Measurements from ENCODE around the gene EPB41L4A. TPM values are rescaled to one million over a fixed set of nuclear protein-coding genes. Genes with fewer than 3 reads are reported as not detected.
A peak's percentile ranks its signal among the peaks of the same experiment; 100 is the strongest.
"Not testable (repeated sequence)": the region's sequence is repeated elsewhere in the genome, so short reads cannot be mapped to it uniquely, and the experiment has no call there.

The EPB41L4A gene
- total and polyA plus RNA-seq, 4 donors, result 23.4 to 67.5 (median 40.4) TPM

DNA sequence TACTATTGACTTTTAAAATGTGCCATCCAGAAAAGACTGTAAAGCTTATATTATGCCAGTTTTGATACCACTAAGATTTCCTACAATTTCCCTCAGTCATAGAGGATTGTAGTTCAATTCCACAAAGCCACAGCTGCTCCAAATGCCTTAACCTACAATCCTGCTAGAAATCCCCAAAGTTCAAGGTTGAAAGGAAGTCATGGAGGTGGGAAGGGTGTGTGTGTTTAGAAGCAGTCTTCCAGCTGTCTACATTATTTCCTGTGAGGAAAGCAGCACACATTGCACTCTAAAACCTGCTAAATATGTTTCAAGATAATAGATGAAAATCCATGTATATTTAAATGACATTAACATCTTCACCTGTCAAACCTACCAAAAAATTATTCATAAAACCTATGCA is 11.8 kb downstream of the EPB41L4A start:
- H3K9me3 ChIP-seq (ENCODE audit: control insufficient read depth, insufficient read depth, low read length), result no peaks in the 10 kb centered on the region
- no peaks in the 10 kb centered on the region for H3K27me3 ChIP-seq (ENCODE audit: control insufficient read depth, insufficient read depth, low read length)
- H3K4me3 ChIP-seq (ENCODE audit: low read depth, low read length), result no peak overlapping the region
- H3K27ac ChIP-seq (ENCODE audit: low read depth, low read length), result no peak overlapping the region
- H3K36me3 ChIP-seq (ENCODE audit: control insufficient read depth, insufficient read depth, low read length), result no peaks in the 10 kb centered on the region
- no peaks in the 10 kb centered on the region for H3K4me1 ChIP-seq (ENCODE audit: control insufficient read depth, insufficient read depth, low read length)
- no peak for DNase-seq (ENCODE audit: low read depth in 4 of 6, low spot score in 6 of 6)

DNA sequence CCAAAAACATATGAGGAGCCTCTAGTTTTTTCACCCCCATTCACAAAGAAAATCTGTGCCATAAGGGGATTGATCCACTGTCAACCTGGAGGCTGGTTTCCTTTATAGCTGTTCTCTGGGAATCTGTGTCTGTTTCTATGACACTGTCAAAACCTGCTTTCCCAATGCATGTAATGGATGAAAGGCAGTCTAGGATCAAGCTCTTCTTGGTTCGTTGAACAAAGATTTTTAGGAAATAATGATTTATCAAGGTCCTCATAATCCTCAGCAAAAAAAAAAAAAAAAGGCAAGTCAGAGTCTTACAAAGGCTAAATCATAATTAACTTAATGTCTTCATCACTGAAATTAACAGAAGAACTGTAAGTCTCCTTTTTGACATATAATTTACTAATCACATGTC is 16.0 kb downstream of the EPB41L4A start:
- no peak for DNase-seq (ENCODE audit: low read depth in 4 of 6, low spot score in 6 of 6)
- no peaks in the 10 kb centered on the region for H3K9me3 ChIP-seq (ENCODE audit: control insufficient read depth, insufficient read depth, low read length)
- H3K36me3 ChIP-seq (ENCODE audit: control insufficient read depth, insufficient read depth, low read length), result no peaks in the 10 kb centered on the region
- H3K4me3 ChIP-seq (ENCODE audit: low read depth, low read length), result no peak overlapping the region
- H3K27me3 ChIP-seq (ENCODE audit: control insufficient read depth, insufficient read depth, low read length), result no peaks in the 10 kb centered on the region
- H3K4me1 ChIP-seq (ENCODE audit: control insufficient read depth, insufficient read depth, low read length), result no peaks in the 10 kb centered on the region
- no peak overlapping the region for H3K27ac ChIP-seq (ENCODE audit: low read depth, low read length)
- WGBS (ENCODE audit: insufficient coverage), result no CpG with 5 or more reads among the region's 1 CpG

DNA sequence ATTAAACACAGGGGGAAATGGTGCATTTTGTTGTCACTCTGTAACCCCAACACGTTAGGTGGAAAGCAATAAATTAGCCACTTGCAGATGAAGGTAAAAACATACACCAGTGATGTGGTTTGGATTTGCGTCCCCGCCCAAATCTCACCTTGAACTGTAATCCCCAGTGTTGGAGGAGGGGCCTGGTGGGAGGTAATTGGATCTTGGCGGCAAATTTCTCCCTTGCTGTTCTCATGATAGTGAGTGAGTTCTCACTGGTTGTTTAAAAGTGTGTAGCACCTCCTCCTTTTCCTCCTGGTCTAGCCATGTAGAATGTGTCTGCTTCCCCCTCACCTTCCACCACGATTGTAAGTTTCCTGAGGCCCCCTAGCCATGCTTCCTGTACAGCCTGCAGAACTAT is 17.2 kb downstream of the EPB41L4A start:
- WGBS (ENCODE audit: insufficient coverage), result 100% methylated on average over 2 of the region's 5 CpGs
- H3K27me3 ChIP-seq (ENCODE audit: control insufficient read depth, insufficient read depth, low read length), result no peaks in the 10 kb centered on the region
- no peak overlapping the region for H3K27ac ChIP-seq (ENCODE audit: low read depth, low read length)
- H3K4me3 ChIP-seq (ENCODE audit: low read depth, low read length), result no peak overlapping the region
- H3K9me3 ChIP-seq (ENCODE audit: control insufficient read depth, insufficient read depth, low read length), result no peaks in the 10 kb centered on the region
- no peaks in the 10 kb centered on the region for H3K4me1 ChIP-seq (ENCODE audit: control insufficient read depth, insufficient read depth, low read length)
- no peaks in the 10 kb centered on the region for H3K36me3 ChIP-seq (ENCODE audit: control insufficient read depth, insufficient read depth, low read length)
- DNase-seq (ENCODE audit: low read depth in 4 of 6, low spot score in 6 of 6), result no peak

GRCh38 chr5:112397690-112398089 is 21.4 kb downstream of the EPB41L4A start:
- Histone ChIP-seq H3K9me3 (ENCODE audit: control insufficient read depth, insufficient read depth, low read length) (no peaks in the 10 kb centered on the region), H3K27ac (ENCODE audit: low read depth, low read length) (no peak overlapping the region), H3K36me3 (ENCODE audit: control insufficient read depth, insufficient read depth, low read length) (no peaks in the 10 kb centered on the region), H3K4me1 (ENCODE audit: control insufficient read depth, insufficient read depth, low read length) (no peaks in the 10 kb centered on the region), H3K27me3 (ENCODE audit: control insufficient read depth, insufficient read depth, low read length) (no peaks in the 10 kb centered on the region), H3K4me3 (ENCODE audit: low read depth, low read length) (no peak overlapping the region)
- no peak for DNase-seq (ENCODE audit: low read depth in 4 of 6, low spot score in 6 of 6)
- WGBS (ENCODE audit: insufficient coverage), result no CpG with 5 or more reads among the region's 2 CpGs

GRCh38 chr5:112396430-112396829 is 22.6 kb downstream of the EPB41L4A start:
- 95% methylated on average over 2 of the region's 4 CpGs for WGBS (ENCODE audit: insufficient coverage)
- H3K27me3 ChIP-seq (ENCODE audit: control insufficient read depth, insufficient read depth, low read length), result no peaks in the 10 kb centered on the region
- no peak for DNase-seq (ENCODE audit: low read depth in 4 of 6, low spot score in 6 of 6)

DNA sequence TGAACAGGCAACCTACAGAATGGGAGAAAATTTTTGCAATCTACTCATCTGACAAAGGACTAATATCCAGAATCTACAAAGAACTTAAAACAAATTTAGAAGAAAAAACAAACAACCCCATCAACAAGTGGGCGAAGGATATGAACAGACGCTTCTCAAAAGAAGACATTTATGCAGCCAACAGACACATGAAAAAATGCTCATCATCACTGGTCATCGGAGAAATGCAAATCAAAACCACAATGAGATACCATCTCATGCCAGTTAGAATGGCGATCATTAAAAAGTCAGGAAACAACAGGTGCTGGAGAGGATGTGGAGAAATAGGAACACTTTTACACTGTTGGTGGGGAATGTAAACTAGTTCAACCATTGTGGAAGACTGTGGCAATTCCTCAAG is 23.8 kb downstream of the EPB41L4A start:
- H3K4me1 ChIP-seq (ENCODE audit: control insufficient read depth, insufficient read depth, low read length); DNase-seq (ENCODE audit: low read depth in 4 of 6, low spot score in 6 of 6); H3K27ac ChIP-seq (ENCODE audit: low read depth, low read length); H3K36me3 ChIP-seq (ENCODE audit: control insufficient read depth, insufficient read depth, low read length); H3K4me3 ChIP-seq (ENCODE audit: low read depth, low read length); H3K27me3 ChIP-seq (ENCODE audit: control insufficient read depth, insufficient read depth, low read length); H3K9me3 ChIP-seq (ENCODE audit: control insufficient read depth, insufficient read depth, low read length): not testable (repeated sequence)
- WGBS (ENCODE audit: insufficient coverage), result no CpG with 5 or more reads among the region's 4 CpGs

More at GRCh38 chr5:112396430-112396829, 22.6 kb downstream of the EPB41L4A start:
- H3K4me1 ChIP-seq (ENCODE audit: control insufficient read depth, insufficient read depth, low read length), result no peaks in the 10 kb centered on the region
- H3K36me3 ChIP-seq (ENCODE audit: control insufficient read depth, insufficient read depth, low read length), result no peaks in the 10 kb centered on the region
- H3K9me3 ChIP-seq (ENCODE audit: control insufficient read depth, insufficient read depth, low read length), result no peaks in the 10 kb centered on the region
- no peak overlapping the region for H3K4me3 ChIP-seq (ENCODE audit: low read depth, low read length)
- H3K27ac ChIP-seq (ENCODE audit: low read depth, low read length), result no peak overlapping the region

- WGBS (ENCODE audit: insufficient coverage), result 77% methylated on average over 8 of the region's 8 CpGs
- no peak overlapping the region for H3K4me3 ChIP-seq (ENCODE audit: low read depth, low read length)
- no peak for DNase-seq (ENCODE audit: low read depth in 4 of 6, low spot score in 6 of 6)
- peaks cover 4% of the 10 kb centered on the region for H3K4me1 ChIP-seq (ENCODE audit: control insufficient read depth, insufficient read depth, low read length)
- H3K36me3 ChIP-seq (ENCODE audit: control insufficient read depth, insufficient read depth, low read length), result no peaks in the 10 kb centered on the region
- no peaks in the 10 kb centered on the region for H3K27me3 ChIP-seq (ENCODE audit: control insufficient read depth, insufficient read depth, low read length)
- H3K9me3 ChIP-seq (ENCODE audit: control insufficient read depth, insufficient read depth, low read length), result no peaks in the 10 kb centered on the region
- no peak overlapping the region for H3K27ac ChIP-seq (ENCODE audit: low read depth, low read length)
These were observed 28.8 kb downstream of the EPB41L4A start for GRCh38 chr5:112390327-112390726.

GRCh38 chr5:112388739-112389138 is 30.3 kb downstream of the EPB41L4A start:
- Histone ChIP-seq H3K36me3 (ENCODE audit: control insufficient read depth, insufficient read depth, low read length) (no peaks in the 10 kb centered on the region), H3K4me1 (ENCODE audit: control insufficient read depth, insufficient read depth, low read length) (peaks cover 4% of the 10 kb centered on the region), H3K27me3 (ENCODE audit: control insufficient read depth, insufficient read depth, low read length) (no peaks in the 10 kb centered on the region), H3K4me3 (ENCODE audit: low read depth, low read length) (no peak overlapping the region), H3K27ac (ENCODE audit: low read depth, low read length) (no peak overlapping the region), H3K9me3 (ENCODE audit: control insufficient read depth, insufficient read depth, low read length) (no peaks in the 10 kb centered on the region)
- DNase-seq (ENCODE audit: low read depth in 4 of 6, low spot score in 6 of 6), result peak in 1 of 6 donors; percentile 70
- WGBS (ENCODE audit: insufficient coverage), result 100% methylated on average over 1 of the region's 3 CpGs

GRCh38 chr5:112388074-112388473 is 31.0 kb downstream of the EPB41L4A start:
- DNase-seq (ENCODE audit: low read depth in 4 of 6, low spot score in 6 of 6), result peak in 1 of 6 donors; percentile 26
- no peaks in the 10 kb centered on the region for H3K9me3 ChIP-seq (ENCODE audit: control insufficient read depth, insufficient read depth, low read length)
- no peak overlapping the region for H3K4me3 ChIP-seq (ENCODE audit: low read depth, low read length)
- H3K4me1 ChIP-seq (ENCODE audit: control insufficient read depth, insufficient read depth, low read length), result peaks cover 4% of the 10 kb centered on the region
- H3K27ac ChIP-seq (ENCODE audit: low read depth, low read length), result no peak overlapping the region
- no peaks in the 10 kb centered on the region for H3K27me3 ChIP-seq (ENCODE audit: control insufficient read depth, insufficient read depth, low read length)
- 73% methylated on average over 3 of the region's 4 CpGs for WGBS (ENCODE audit: insufficient coverage)
- no peaks in the 10 kb centered on the region for H3K36me3 ChIP-seq (ENCODE audit: control insufficient read depth, insufficient read depth, low read length)

DNA sequence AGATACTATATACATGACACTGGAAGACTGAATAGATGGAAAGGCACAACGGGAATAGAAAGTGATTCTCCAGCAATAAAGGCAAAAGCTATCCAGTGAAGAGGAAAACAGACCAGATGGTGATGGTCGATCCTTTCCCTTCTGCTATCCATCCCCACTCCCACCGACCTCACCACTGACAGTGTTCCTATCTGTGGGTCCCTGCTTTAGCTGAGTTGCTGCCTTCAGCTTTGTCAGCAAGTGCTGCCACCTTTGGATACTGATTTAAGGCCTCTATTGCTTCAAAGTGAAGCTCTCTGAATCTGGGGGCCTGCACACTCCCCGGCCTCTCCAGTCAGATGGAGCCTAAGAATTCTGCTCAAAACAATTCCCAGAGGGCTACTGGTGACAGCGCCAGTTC is 32.3 kb downstream of the EPB41L4A start:
- peak in 1 of 6 donors; percentile 66 for DNase-seq (ENCODE audit: low read depth in 4 of 6, low spot score in 6 of 6)
- 76% methylated on average over 4 of the region's 5 CpGs for WGBS (ENCODE audit: insufficient coverage)

More for the DNA sequence above, 32.3 kb downstream of the EPB41L4A start:
- H3K4me1 ChIP-seq (ENCODE audit: control insufficient read depth, insufficient read depth, low read length), result peaks cover 4% of the 10 kb centered on the region
- no peaks in the 10 kb centered on the region for H3K36me3 ChIP-seq (ENCODE audit: control insufficient read depth, insufficient read depth, low read length)
- no peaks in the 10 kb centered on the region for H3K9me3 ChIP-seq (ENCODE audit: control insufficient read depth, insufficient read depth, low read length)
- no peak overlapping the region for H3K4me3 ChIP-seq (ENCODE audit: low read depth, low read length)
- H3K27ac ChIP-seq (ENCODE audit: low read depth, low read length), result no peak overlapping the region
- H3K27me3 ChIP-seq (ENCODE audit: control insufficient read depth, insufficient read depth, low read length), result no peaks in the 10 kb centered on the region
